Raji (cell line): ENCODE measurements around the gene ERCC3.

ENCODE experiments used
- POLR2A ChIP-seq: IDR thresholded peaks from 2 replicates; pipeline ENCODE4 v1.6.1; 2011; ENCODE audit warnings: low read depth, low read length, control low read depth; ENCODE audit not compliant: insufficient read depth

Gene ERCC3

DNA sequence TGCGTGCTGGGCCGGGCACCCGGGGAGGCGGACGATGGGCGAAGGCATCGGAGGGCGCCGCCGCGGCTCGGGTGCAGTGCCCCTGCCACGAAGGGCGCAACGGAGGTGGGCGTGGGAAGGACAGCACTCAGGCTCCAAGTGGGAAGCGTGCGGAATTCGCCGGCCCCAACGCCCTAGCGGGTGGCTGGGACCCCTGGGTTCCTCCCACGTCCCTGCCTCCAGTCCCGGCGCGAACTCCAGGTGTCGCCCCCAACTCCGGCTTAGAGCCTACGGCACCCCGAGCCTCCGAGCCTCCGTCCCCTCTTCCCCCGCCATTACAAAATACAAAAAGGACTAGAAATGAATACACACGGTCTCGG is 75.2 kb downstream of the ERCC3 start:
- TF ChIP-seq POLR2A = no peak

DNA sequence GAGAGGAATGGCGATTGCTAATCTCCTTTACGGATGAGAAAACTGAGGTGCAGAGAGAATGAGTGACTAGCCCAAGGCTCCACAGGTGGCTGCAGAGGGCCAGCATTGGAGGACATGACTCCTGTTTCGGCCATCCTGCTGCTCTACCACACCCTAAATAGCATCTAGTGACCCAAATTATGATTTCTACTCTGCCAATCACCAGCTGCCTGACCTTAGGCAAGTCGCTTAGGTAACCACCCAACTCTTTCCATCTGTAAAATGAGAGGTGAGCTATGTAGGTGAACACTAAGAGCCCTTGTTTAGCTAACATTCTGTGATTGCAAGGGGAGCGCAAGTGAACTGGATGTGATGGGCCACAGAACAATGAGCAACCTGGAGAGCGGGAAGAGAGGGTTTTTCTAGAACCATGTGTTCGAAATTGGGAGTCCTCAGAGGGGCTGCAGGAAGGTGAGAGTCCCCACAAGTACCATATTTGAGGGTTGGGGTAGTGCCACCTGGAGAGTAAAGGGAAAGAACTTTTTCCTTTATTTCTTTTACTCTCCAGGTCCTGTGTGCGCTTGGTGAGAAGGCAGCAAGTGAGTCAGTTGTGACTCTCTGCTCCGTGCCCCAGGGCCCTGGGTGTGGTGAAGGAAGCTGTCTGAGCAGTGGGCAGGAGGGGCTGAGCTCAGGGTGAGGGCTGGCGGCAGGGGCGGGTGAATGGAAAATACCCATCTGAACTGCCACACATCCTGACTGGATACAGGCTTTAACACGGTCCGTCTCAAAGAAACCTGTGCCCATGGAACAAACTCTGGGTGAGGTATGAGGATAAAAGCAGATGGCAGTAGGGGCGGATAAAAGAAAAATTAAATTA is 76.2 kb downstream of the ERCC3 start:
- no peak for TF ChIP-seq POLR2A

DNA sequence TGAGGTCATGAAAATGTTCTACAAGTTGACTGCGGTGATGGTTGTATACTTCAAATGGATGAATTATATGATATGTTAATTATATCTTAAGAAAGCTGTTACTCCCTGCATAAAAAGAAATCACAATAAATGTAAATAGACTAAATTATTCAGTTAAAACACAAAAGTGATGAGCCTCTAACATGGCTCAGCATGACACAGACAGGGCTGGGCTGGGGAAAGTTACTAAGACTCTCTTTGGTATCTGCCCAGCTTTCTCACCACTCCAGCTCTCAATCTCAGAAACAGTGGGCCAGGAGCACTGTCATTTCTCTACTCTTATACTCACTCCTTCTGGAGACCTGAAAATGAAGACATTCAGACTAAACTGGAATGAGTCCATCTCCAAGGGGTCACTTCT is 77.4 kb downstream of the ERCC3 start:
- TF ChIP-seq POLR2A = no peak

DNA sequence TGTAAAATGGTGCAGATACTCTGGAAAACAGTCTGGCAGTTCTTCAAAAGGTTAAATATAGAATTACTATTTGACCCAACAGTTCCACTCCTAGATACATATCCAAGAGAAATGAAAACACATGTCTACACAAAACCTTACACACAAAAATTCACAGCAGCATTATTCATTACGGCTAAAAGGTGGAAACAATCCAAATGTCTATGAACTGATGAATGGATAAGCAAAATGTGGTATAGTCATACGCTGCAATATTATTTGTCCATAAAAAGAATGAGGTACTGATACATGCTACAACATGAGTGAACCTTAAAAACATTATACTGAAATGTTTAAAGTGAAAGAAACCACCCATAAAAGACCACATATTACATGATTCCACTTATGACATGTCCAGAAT is 77.8 kb downstream of the ERCC3 start:
- no peak for TF ChIP-seq POLR2A

GRCh38 chr2:127208313-127208712 is 85.6 kb downstream of the ERCC3 start:
- no peak for TF ChIP-seq POLR2A
